ENCODE measurements around the gene AP4B1. TPM values are rescaled to one million over a fixed set of nuclear protein-coding genes. Genes with fewer than 3 reads are reported as not detected.

AP4B1 gene
- total and polyA plus RNA-seq, 2 donors from 2014 or later, result 8.7 to 21.7 TPM

- intact Hi-C loops (cut with DNase I), result no loop called here
- Histone ChIP-seq H3K36me3 (ENCODE audit: control insufficient read depth in 2 of 3, insufficient read depth in 3 of 3, low read length in 3 of 3) (peaks cover 6 to 9% (median 6%) of the 10 kb centered on the region in 3 donors), H3K9me3 (ENCODE audit: control insufficient read depth in 2 of 3, insufficient read depth in 1 of 3, low read length in 3 of 3) (no peaks in the 10 kb centered on the region), H3K4me3 (ENCODE audit: low read length in 3 of 3) (no peak overlapping the region), H3K9ac (ENCODE audit: low read length in 3 of 3) (no peak overlapping the region), H3K4me1 (ENCODE audit: control insufficient read depth in 2 of 3, insufficient read depth in 2 of 3, low read depth in 1 of 3, low read length in 3 of 3) (peaks cover 0 to 1% (median 0%) of the 10 kb centered on the region in 3 donors), H3K27me3 (ENCODE audit: control insufficient read depth, insufficient read depth, low read length) (no peaks in the 10 kb centered on the region), H3K27ac (ENCODE audit: low read depth in 2 of 2, low read length in 2 of 2) (no peak overlapping the region)
- no peak for FAIRE-seq
- no peak for DNase-seq
- no peak for TF ChIP-seq CTCF (IDR thresholded peaks at IDR 0.05; ENCODE audit: borderline replicate concordance, extremely low read depth, insufficient read depth)
These were observed 33.6 kb upstream of the AP4B1 start for GRCh38 chr1:113938192-113938591.

GRCh38 chr1:113937146-113937545 is 32.5 kb upstream of the AP4B1 start:
- Histone ChIP-seq H3K36me3 (ENCODE audit: control insufficient read depth in 2 of 3, insufficient read depth in 3 of 3, low read length in 3 of 3) (peaks cover 4 to 9% (median 6%) of the 10 kb centered on the region in 3 donors), H3K4me3 (ENCODE audit: low read length in 3 of 3) (no peak overlapping the region), H3K9ac (ENCODE audit: low read length in 3 of 3) (no peak overlapping the region), H3K27me3 (ENCODE audit: control insufficient read depth, insufficient read depth, low read length) (no peaks in the 10 kb centered on the region), H3K9me3 (ENCODE audit: control insufficient read depth in 2 of 3, insufficient read depth in 1 of 3, low read length in 3 of 3) (no peaks in the 10 kb centered on the region), H3K4me1 (ENCODE audit: control insufficient read depth in 2 of 3, insufficient read depth in 2 of 3, low read depth in 1 of 3, low read length in 3 of 3) (peaks cover 0 to 6% (median 0%) of the 10 kb centered on the region in 3 donors), H3K27ac (ENCODE audit: low read depth in 2 of 2, low read length in 2 of 2) (no peak overlapping the region)
- intact Hi-C loops (cut with DNase I), result no loop called here
- FAIRE-seq, result no peak
- DNase-seq, result no peak
- no peak for TF ChIP-seq CTCF (IDR thresholded peaks at IDR 0.05; ENCODE audit: borderline replicate concordance, extremely low read depth, insufficient read depth)

DNA sequence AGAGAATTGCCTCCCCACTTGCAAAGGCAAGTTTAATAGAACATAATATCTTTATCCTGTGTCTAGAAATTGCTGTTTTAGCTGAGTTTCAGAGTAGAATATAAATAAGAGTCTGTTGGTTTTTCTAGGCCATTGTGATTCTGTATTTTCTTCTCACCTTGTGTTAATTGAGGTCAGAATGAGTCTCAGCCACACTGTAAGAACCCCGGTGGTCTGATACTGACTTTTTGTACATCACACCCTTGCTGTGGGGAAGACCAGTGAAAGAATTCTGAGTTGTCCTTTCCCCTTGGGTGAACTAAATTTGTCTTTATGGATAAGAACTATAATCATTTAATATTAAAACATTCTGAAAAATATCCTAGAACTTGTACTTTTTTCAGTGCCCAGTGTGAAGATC is 31.4 kb upstream of the AP4B1 start:
- FAIRE-seq (no peak), DNase-seq (no peak)
- Histone ChIP-seq H3K27ac (ENCODE audit: low read depth in 2 of 2, low read length in 2 of 2) (no peak overlapping the region), H3K4me1 (ENCODE audit: control insufficient read depth in 2 of 3, insufficient read depth in 2 of 3, low read depth in 1 of 3, low read length in 3 of 3) (peaks cover 2 to 10% (median 6%) of the 10 kb centered on the region in 3 donors), H3K9ac (ENCODE audit: low read length in 3 of 3) (no peak overlapping the region), H3K36me3 (ENCODE audit: control insufficient read depth in 2 of 3, insufficient read depth in 3 of 3, low read length in 3 of 3) (peaks cover under 1 to 7% (median 1%) of the 10 kb centered on the region in 3 donors), H3K27me3 (ENCODE audit: control insufficient read depth, insufficient read depth, low read length) (no peaks in the 10 kb centered on the region), H3K4me3 (ENCODE audit: low read length in 3 of 3) (no peak overlapping the region), H3K9me3 (ENCODE audit: control insufficient read depth in 2 of 3, insufficient read depth in 1 of 3, low read length in 3 of 3) (no peaks in the 10 kb centered on the region)
- intact Hi-C loops (cut with DNase I), result no loop called here
- TF ChIP-seq CTCF (IDR thresholded peaks at IDR 0.05; ENCODE audit: borderline replicate concordance, extremely low read depth, insufficient read depth), result no peak

DNA sequence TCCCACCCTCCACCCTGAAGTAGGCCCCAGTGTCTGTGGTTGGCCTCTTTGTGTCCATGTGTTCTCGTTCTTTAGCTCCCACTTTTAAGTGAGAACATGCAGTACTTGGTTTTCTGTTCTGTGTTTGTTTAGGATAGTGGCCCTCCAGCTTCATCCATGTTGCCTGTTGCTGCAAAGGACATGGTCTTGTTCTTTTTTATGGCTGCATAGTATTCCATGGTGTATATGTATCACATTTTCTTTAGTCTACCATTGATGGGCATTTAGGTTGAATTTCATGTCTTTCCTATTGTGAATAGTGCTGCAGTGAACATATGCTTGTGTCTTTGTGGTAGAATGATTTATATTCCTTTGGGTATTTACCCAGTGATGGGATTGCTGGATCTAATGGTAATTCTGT is 30.6 kb upstream of the AP4B1 start:
- Histone ChIP-seq H3K9ac (ENCODE audit: low read length in 3 of 3) (no peak overlapping the region), H3K4me3 (ENCODE audit: low read length in 3 of 3) (no peak overlapping the region), H3K36me3 (ENCODE audit: control insufficient read depth in 2 of 3, insufficient read depth in 3 of 3, low read length in 3 of 3) (no peaks in the 10 kb centered on the region), H3K27ac (ENCODE audit: low read depth in 2 of 2, low read length in 2 of 2) (no peak overlapping the region), H3K27me3 (ENCODE audit: control insufficient read depth, insufficient read depth, low read length) (no peaks in the 10 kb centered on the region), H3K4me1 (ENCODE audit: control insufficient read depth in 2 of 3, insufficient read depth in 2 of 3, low read depth in 1 of 3, low read length in 3 of 3) (peaks cover 5 to 12% (median 6%) of the 10 kb centered on the region in 3 donors), H3K9me3 (ENCODE audit: control insufficient read depth in 2 of 3, insufficient read depth in 1 of 3, low read length in 3 of 3) (no peaks in the 10 kb centered on the region)
- FAIRE-seq, result no peak
- no peak for DNase-seq
- intact Hi-C loops (cut with DNase I), result no loop called here
- TF ChIP-seq CTCF (IDR thresholded peaks at IDR 0.05; ENCODE audit: borderline replicate concordance, extremely low read depth, insufficient read depth), result no peak

Measured in kidney (tissue), 14 donors.